Pancreas (tissue), 10 donors: ENCODE data around the gene CRYGN. TPM values are rescaled to one million over a fixed set of nuclear protein-coding genes. Genes with fewer than 3 reads are reported as not detected.
A peak's percentile ranks its signal among the peaks of the same experiment; 100 is the strongest.

Experiments used
- ATAC-seq, 4 donors: fragments of 200-7000 bp; cut with Tn5 transposase; one replicate each; pipeline versions ENCODE4 v1.8.0 to v1.9.1; 2020; ENCODE audit warnings: mild to moderate bottlenecking in 4 of 4, moderate library complexity in 4 of 4
- DNase-seq, 6 donors: peaks; one replicate each; pipeline ENCODE4 v3.0.0-alpha.2; 2020
- FAIRE-seq: peaks from 2 replicates; lab custom pipeline; 2012; peaks lifted over from hg19 to GRCh38; lab: Jason Lieb, UNC
- H3K27ac ChIP-seq, 4 donors: fragments of 200-600 bp; sonication (generic); 1 replicate in 3 of 4; 2 replicates in 1 of 4; pipeline versions ENCODE4 v1.5.0 to v1.8.0; 2020
- H3K27me3 ChIP-seq, 4 donors: fragments of 200-600 bp; one replicate each; pipeline ENCODE4 v1.8.0; 2021
- H3K36me3 ChIP-seq, 3 donors: fragments of 200-600 bp; sonication (generic) in 1 of 3; one replicate each; pipeline versions ENCODE4 v1.5.0 to v1.8.0; 2020 to 2021
- H3K4me1 ChIP-seq, 3 donors: fragments of 200-600 bp; one replicate each; pipeline ENCODE4 v1.8.0; 2021
- H3K4me3 ChIP-seq, 4 donors: fragments of 200-600 bp; sonication (generic) in 2 of 4; one replicate each; pipeline versions ENCODE4 v1.5.0 to v1.8.0; 2020 to 2021
- H3K9me3 ChIP-seq, 4 donors: fragments of 200-600 bp; one replicate each; pipeline ENCODE4 v1.8.0; 2021
- CTCF ChIP-seq, 4 donors: fragments of 200-600 bp; sonication (generic) in 3 of 4; IDR thresholded peaks; one replicate each; pipeline versions ENCODE4 v1.5.0 to v1.8.0; 2021; ENCODE audit warnings: antibody characterized with exemption in 4 of 4
- WGBS, 2 donors: extraction: QIAGEN DNeasy Blood & Tissue Kit; methylation state at CpG; one replicate each; pipeline ENCODE4 v1.1.7; 2013; 5-methylcytosine and 5-hydroxymethylcytosine counted together
- intact Hi-C, 3 donors: fragments of 100-400 bp; cut with DNase I; formaldehyde crosslinking; loops; one replicate each; pipeline versions ENCODE4 v1.11.1 to v1.14.2; 2022
- polyA plus RNA-seq, 2 donors: library from polyadenylated mRNA; stranded (reverse); fragments of 200-250 nt; gene quantifications; one replicate each; pipeline ENCODE4 v1.2.3, GENCODE V29; 2013
- total RNA-seq, 6 donors: library from RNA; stranded (reverse); fragmentation: NEBNext Ultra II Directional in 4 of 6; extraction: Animal tissue kit (Norgen Biotek cat#: 25700) in 4 of 6; gene quantifications; one replicate each; pipeline versions ENCODE4 v1.2.1 to v1.2.4, GENCODE V29; 2021 to 2023
- donor health status: healthy with polysubstance abuse.
- donor health status: DM: no; HTN: no; CAD: no; lungs with moderate emphysema.
- donor health status: DM: no; HTN: no; CAD: no.
- donor health status: control.
- donor health status: control.
- donor health status: Bipolar disorder and iron deficiency.
- donor health status: DM: yes; HTN: yes; CAD: no.
- donor health status: DM: no; HTN: no; CAD: no.
- donor health status: DM: no; HTN: no; CAD: no.
- donor health status: DM: yes; HTN: yes; CAD: no.

CRYGN gene
- total and polyA plus RNA-seq, 8 donors = 0.07 to 0.18 (median 0.08) TPM; not detected in 4

- no peaks in the 10 kb centered on the region for H3K9me3 ChIP-seq
- no peak for FAIRE-seq
- no peak overlapping the region for H3K27ac ChIP-seq
- no peak overlapping the region for H3K4me3 ChIP-seq
- H3K27me3 ChIP-seq = no peaks in the 10 kb centered on the region
- no peak for ATAC-seq
- no peaks in the 10 kb centered on the region for H3K36me3 ChIP-seq
- peaks cover 0 to 12% (median 0%) of the 10 kb centered on the region in 3 donors for H3K4me1 ChIP-seq
- peak in 1 of 6 donors; percentile 49 for DNase-seq
- intact Hi-C loops = no loop called here
- 81 to 83% methylated on average over 14 of the region's 14 CpGs for WGBS, 2 donors
- no peak for TF ChIP-seq CTCF (IDR thresholded peaks at IDR 0.05)
Measured at GRCh38 chr7:151432658-151433521, 7.1 kb downstream of the CRYGN start.

GRCh38 chr7:151431768-151432311 lies 8.1 kb downstream of the CRYGN start:
- no peak for ATAC-seq
- no peaks in the 10 kb centered on the region for H3K36me3 ChIP-seq
- no peak overlapping the region for H3K27ac ChIP-seq
- TF ChIP-seq CTCF (IDR thresholded peaks at IDR 0.05) = no peak
- DNase-seq = peak in 2 of 6 donors; percentile 43 to 71
- WGBS, 2 donors = 94 to 95% methylated on average over 25 of the region's 25 CpGs
- peaks cover 0 to 12% (median 0%) of the 10 kb centered on the region in 3 donors for H3K4me1 ChIP-seq
- no peaks in the 10 kb centered on the region for H3K27me3 ChIP-seq
- no peak overlapping the region for H3K4me3 ChIP-seq
- intact Hi-C loops = no loop called here
- FAIRE-seq = no peak
- H3K9me3 ChIP-seq = no peaks in the 10 kb centered on the region

GRCh38 chr7:151431281-151431767 lies 8.6 kb downstream of the CRYGN start:
- 89 to 95% methylated on average over 13 of the region's 13 CpGs for WGBS, 2 donors
- Histone ChIP-seq H3K4me3 (no peak overlapping the region), H3K9me3 (no peaks in the 10 kb centered on the region), H3K27ac (no peak overlapping the region), H3K36me3 (no peaks in the 10 kb centered on the region), H3K27me3 (no peaks in the 10 kb centered on the region), H3K4me1 (peaks cover 0 to 12% (median 0%) of the 10 kb centered on the region in 3 donors)
- DNase-seq (no peak), FAIRE-seq (no peak), ATAC-seq (no peak)
- TF ChIP-seq CTCF (IDR thresholded peaks at IDR 0.05) = no peak
- intact Hi-C loops = no loop called here

DNA sequence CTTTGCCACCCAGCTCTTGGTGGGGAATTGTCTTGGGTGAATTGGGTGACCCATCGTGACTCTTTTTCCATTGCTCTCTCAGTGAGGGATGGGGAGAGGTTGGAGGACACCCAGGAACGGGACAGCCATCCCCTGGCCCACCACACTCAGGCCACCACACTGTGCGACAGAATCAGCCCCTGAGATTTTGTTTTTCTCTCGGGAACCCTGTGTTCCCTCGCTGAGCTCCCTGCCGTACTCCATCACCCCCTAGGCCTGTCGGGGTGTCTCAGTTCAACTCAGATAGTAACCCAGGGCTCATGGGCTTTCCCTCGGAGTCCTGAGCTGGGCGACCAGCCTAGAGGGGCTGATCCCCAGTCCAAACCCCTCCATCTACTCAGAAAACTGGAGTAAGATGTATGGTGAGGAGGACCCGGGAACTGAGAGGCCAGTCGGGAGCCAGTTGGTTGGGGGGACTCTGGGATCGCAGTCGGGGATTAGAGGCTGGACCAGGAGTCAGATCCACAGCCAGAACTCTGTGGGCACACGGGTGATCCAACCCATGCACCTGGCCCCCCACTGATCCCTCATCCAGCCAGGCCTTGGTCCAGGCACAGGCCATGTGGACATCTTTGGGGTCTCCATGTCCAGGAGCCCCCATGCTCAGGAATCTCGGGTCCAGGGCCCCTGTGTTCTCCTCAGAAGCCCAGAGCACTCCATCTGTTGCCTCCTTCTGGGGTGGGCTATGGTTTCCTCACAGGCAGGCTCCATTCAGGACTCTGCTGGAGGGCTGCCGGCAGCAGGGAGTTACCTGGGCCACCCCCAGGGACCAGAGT lies 9.3 kb downstream of the CRYGN start:
- WGBS, 2 donors = 88 to 98% methylated on average over 16 of the region's 16 CpGs
- Histone ChIP-seq H3K27me3 (no peaks in the 10 kb centered on the region), H3K27ac (no peak overlapping the region), H3K9me3 (no peaks in the 10 kb centered on the region), H3K4me3 (no peak overlapping the region), H3K4me1 (peaks cover 0 to 12% (median 0%) of the 10 kb centered on the region in 3 donors), H3K36me3 (no peaks in the 10 kb centered on the region)
- no peak for TF ChIP-seq CTCF (IDR thresholded peaks at IDR 0.05)
- FAIRE-seq (no peak), DNase-seq (peak in 1 of 6 donors; percentile 41), ATAC-seq (no peak)
- intact Hi-C loops = no loop called here
